CD4-positive, alpha-beta memory T cell (primary cell): Measurements from ENCODE around the gene MTCL1. TPM values are rescaled to one million over a fixed set of nuclear protein-coding genes. Genes with fewer than 3 reads are reported as not detected.
A peak's percentile ranks its signal among the peaks of the same experiment; 100 is the strongest.

ENCODE experiments used
- CTCF ChIA-PET: fragments of 350-600 bp; sonication (Branson Sonifier 250); formaldehyde crosslinking; loops from one replicate; lab custom pipeline; 2021; ENCODE audit warnings: inconsistent platforms; ENCODE audit not compliant: partially characterized antibody; lab: Charles Lee
- POLR2A ChIA-PET: fragments of 350-600 bp; sonication (Branson Sonifier 250); formaldehyde crosslinking; loops from one replicate; lab custom pipeline; 2021; ENCODE audit not compliant: partially characterized antibody; lab: Charles Lee
- DNase-seq, 5 donors: peaks; one replicate each; pipeline versions ENCODE4 v3.0.0 to v3.0.0-alpha.2; 2020 to 2022; ENCODE audit warnings: mixed read lengths in 1 of 5
- H3K27ac ChIP-seq: one replicate; pipeline ENCODE4 v1.7.0; 2013; ENCODE audit warnings: low read depth, low read length
- H3K27me3 ChIP-seq: 2 replicates; pipeline ENCODE4 v1.7.0; 2013; ENCODE audit warnings: mild to moderate bottlenecking, low read length, moderate library complexity; ENCODE audit not compliant: insufficient read depth
- H3K36me3 ChIP-seq: 2 replicates; pipeline ENCODE4 v1.7.0; 2013; ENCODE audit warnings: mild to moderate bottlenecking, low read length, moderate library complexity; ENCODE audit not compliant: insufficient read depth
- H3K4me1 ChIP-seq: 2 replicates; pipeline ENCODE4 v1.7.0; 2013; ENCODE audit warnings: mild to moderate bottlenecking, low read length, moderate library complexity; ENCODE audit not compliant: insufficient read depth
- H3K4me3 ChIP-seq, 2 donors: one replicate each; pipeline ENCODE4 v1.7.0; 2013; ENCODE audit warnings: low read length in 2 of 2, mild to moderate bottlenecking in 1 of 2
- H3K9me3 ChIP-seq, 2 donors: one replicate each; pipeline ENCODE4 v1.7.0; 2013; ENCODE audit warnings: low read length in 2 of 2, control low read depth in 1 of 2; ENCODE audit not compliant: control insufficient read depth in 1 of 2
- H3K27ac Mint-ChIP-seq, 7 donors: one replicate each; pipeline ENCODE4 v1.8.0; 2020 to 2021; ENCODE audit warnings: mixed read lengths in 7 of 7, mild to moderate bottlenecking in 6 of 7, inconsistent platforms in 3 of 7, moderate library complexity in 3 of 7
- H3K27me3 Mint-ChIP-seq, 2 donors: one replicate each; pipeline ENCODE4 v1.8.0; 2020 to 2021; ENCODE audit warnings: mixed read lengths in 2 of 2
- H3K36me3 Mint-ChIP-seq, 2 donors: one replicate each; pipeline ENCODE4 v1.8.0; 2020 to 2021; ENCODE audit warnings: mixed read lengths in 2 of 2, inconsistent platforms in 1 of 2, mild to moderate bottlenecking in 1 of 2
- H3K4me1 Mint-ChIP-seq, 4 donors: one replicate each; pipeline ENCODE4 v1.8.0; 2020 to 2021; ENCODE audit warnings: mixed read lengths in 4 of 4, mild to moderate bottlenecking in 1 of 4
- H3K4me3 Mint-ChIP-seq, 8 donors: one replicate each; pipeline ENCODE4 v1.8.0; 2020 to 2021; ENCODE audit warnings: mixed read lengths in 8 of 8, mild to moderate bottlenecking in 7 of 8, moderate library complexity in 6 of 8, inconsistent platforms in 3 of 8
- H3K9me3 Mint-ChIP-seq, 8 donors: one replicate each; pipeline ENCODE4 v1.8.0; 2020 to 2021; ENCODE audit warnings: mixed read lengths in 8 of 8, mild to moderate bottlenecking in 5 of 8, inconsistent platforms in 3 of 8, moderate library complexity in 1 of 8
- intact Hi-C: fragments of 100-400 bp; cut with micrococcal nuclease; formaldehyde crosslinking; loops from one replicate; pipeline ENCODE4 v1.15.1; 2023
- polyA plus RNA-seq, 2 donors: library from polyadenylated mRNA; unstranded; fragments of 300-500 nt; fragmentation: Illumina TruSeq; gene quantifications; one replicate each; pipeline ENCODE4 v1.2.3, GENCODE V29; 2021
- total RNA-seq, 2 experiments: library from RNA; stranded (reverse); gene quantifications; one replicate each; pipeline ENCODE4 v1.2.3, GENCODE V29; 2021

MTCL1 gene
- total RNA-seq (under 1 TPM; 0.29 to 0.36 TPM), polyA plus RNA-seq (not detected)

GRCh38 chr18:8705238-8705960 is at the start of gene MTCL1:
MTCL1 (plus strand) TSS chr18:8705556; CDS start chr18:8705661, 105 bp downstream.
- H3K4me1 Mint-ChIP-seq: peaks cover 10 to 35% (median 15%) of the 10 kb centered on the region in 4 donors
- H3K4me1 ChIP-seq: peaks cover 26% of the 10 kb centered on the region

DNA sequence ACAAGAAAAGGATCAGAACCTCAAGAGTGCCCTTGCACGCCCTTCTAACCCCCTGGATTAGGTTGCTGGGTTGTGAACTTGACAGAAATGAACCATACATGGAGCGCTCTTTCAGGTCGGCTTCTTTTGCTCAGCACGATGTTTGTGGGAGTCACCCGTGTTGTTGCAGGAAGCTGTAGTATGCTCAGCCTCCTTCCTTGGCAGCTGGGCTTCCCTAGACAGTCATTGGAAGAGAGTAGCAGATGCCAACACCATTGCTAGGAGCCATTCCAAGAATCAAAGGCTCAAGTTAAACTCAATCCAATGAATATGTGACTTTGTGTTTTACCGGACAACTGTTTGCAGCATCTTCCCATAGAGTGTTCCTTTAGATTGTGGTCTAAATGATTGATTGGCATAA is 49.1 kb upstream of the MTCL1 start:
- POLR2A ChIA-PET: no interaction called here
- DNase-seq: no peak
- no peaks in the 10 kb centered on the region for H3K4me1 ChIP-seq
- intact Hi-C loops: no loop called here
- H3K9me3 Mint-ChIP-seq: peaks cover 0 to under 1% (median 0%) of the 10 kb centered on the region in 8 donors
- no peaks in the 10 kb centered on the region for H3K27me3 ChIP-seq
- no peak overlapping the region for H3K4me3 ChIP-seq
- H3K36me3 ChIP-seq: no peaks in the 10 kb centered on the region
- no peaks in the 10 kb centered on the region for H3K9me3 ChIP-seq
- peaks cover 4 to 7% of the 10 kb centered on the region in 2 donors for H3K27me3 Mint-ChIP-seq
- H3K27ac ChIP-seq: no peak overlapping the region
- H3K36me3 Mint-ChIP-seq: no peaks in the 10 kb centered on the region
- CTCF ChIA-PET: interaction anchor here (0.7 to 5.7 kb wide), 4 partner anchors 31 to 944 kb away, joined by 3 to 65 read pairs (median 4); no protein-coding TSS in a partner anchor
- H3K4me3 Mint-ChIP-seq: no peak overlapping the region
- H3K27ac Mint-ChIP-seq: no peak overlapping the region
- H3K4me1 Mint-ChIP-seq: peaks cover 0 to 3% (median under 1%) of the 10 kb centered on the region in 4 donors

More at GRCh38 chr18:8705238-8705960, at the start of gene MTCL1:
- intact Hi-C loops: loop anchor here (2.0 to 10.0 kb wide), 5 partner anchors 97 to 1207 kb away; partner anchors contain the start of genes ANKRD12, PPP4R1, RAB12 and RALBP1
- no peaks in the 10 kb centered on the region for H3K9me3 ChIP-seq
- peaks cover 29% of the 10 kb centered on the region for H3K27me3 ChIP-seq
- Mint-ChIP-seq H3K36me3 (peaks cover 0 to 3% of the 10 kb centered on the region in 2 donors), H3K4me3 (peak within 1 kb of the TSS; percentile 87 to 96 (median 91)), H3K27ac (peak within 1 kb of the TSS in 4 of 7 donors; percentile 50 to 80 (median 72)), H3K9me3 (peaks cover 0 to 2% (median 0%) of the 10 kb centered on the region in 8 donors), H3K27me3 (peaks cover 33 to 54% of the 10 kb centered on the region in 2 donors)
- DNase-seq: peak in 3 of 5 donors; percentile 19 to 26 (median 19)
- H3K27ac ChIP-seq: peak within 1 kb of the TSS; percentile 48
- POLR2A ChIA-PET: interaction anchor here (0.8 to 1.4 kb wide), 2 partner anchors 10 to 37 kb away, joined by 3 read pairs; no protein-coding TSS in a partner anchor
- CTCF ChIA-PET: interaction anchor here (0.6 to 1.7 kb wide), 5 partner anchors 10 to 283 kb away, joined by 3 to 7 read pairs (median 3); no protein-coding TSS in a partner anchor
- peak within 1 kb of the TSS; percentile 54 to 73 for H3K4me3 ChIP-seq
- H3K36me3 ChIP-seq: no peaks in the 10 kb centered on the region

DNA sequence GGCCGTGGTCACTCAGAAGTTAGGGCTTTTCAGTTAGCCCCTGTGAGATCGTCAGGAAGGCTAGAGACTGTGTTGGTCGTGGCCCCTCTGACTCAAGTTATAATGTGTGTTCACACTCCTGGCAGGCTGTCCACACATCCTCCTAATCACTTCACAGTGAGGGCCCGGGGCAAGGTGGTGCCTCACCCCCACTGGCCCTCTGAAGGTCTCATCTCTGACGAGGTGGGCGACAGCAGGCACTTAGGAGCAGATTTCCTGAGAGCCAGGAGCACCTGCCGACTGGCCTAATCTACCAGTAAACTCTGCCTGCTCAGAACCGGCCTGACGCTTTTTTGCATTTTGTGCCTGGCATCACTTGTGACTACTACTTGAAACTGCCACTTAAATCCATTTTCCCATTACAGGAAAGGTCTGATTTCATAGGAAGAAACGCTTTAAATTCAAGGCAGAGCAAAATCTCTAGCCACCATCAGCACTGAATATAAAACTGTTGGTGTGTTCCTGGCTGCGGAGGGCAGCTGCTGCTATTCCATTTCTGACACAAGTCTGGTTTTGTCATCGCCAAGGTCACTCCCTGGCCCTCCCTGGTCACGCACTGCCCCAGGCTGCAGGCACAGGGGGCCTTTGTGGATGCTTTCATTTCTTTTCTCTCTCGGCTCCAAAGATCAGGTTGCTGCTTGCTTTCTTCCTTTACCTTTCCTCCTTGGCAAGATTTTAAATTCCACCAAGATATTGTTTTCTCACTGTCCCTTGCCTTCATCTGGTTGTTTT is 48.1 kb upstream of the MTCL1 start:
- ChIA-PET CTCF (interaction anchor here (5.7 kb wide), 1 partner anchor 331 kb away, joined by 65 read pairs; no protein-coding TSS in a partner anchor), POLR2A (no interaction called here)
- H3K27ac ChIP-seq: no peak overlapping the region
- Mint-ChIP-seq H3K27ac (no peak overlapping the region), H3K27me3 (peaks cover 4% of the 10 kb centered on the region in 2 donors), H3K4me1 (peaks cover 0 to 4% (median under 1%) of the 10 kb centered on the region in 4 donors), H3K36me3 (no peaks in the 10 kb centered on the region), H3K4me3 (no peak overlapping the region), H3K9me3 (no peaks in the 10 kb centered on the region)
- H3K27me3 ChIP-seq: peaks cover 4% of the 10 kb centered on the region
- H3K4me1 ChIP-seq: no peaks in the 10 kb centered on the region
- no peak for DNase-seq
- H3K9me3 ChIP-seq: no peaks in the 10 kb centered on the region
- no peak overlapping the region for H3K4me3 ChIP-seq
- intact Hi-C loops: no loop called here
- no peaks in the 10 kb centered on the region for H3K36me3 ChIP-seq

- intact Hi-C loops: no loop called here
- H3K4me1 ChIP-seq: no peaks in the 10 kb centered on the region
- no peak overlapping the region for H3K4me3 ChIP-seq
- Mint-ChIP-seq H3K36me3 (no peaks in the 10 kb centered on the region), H3K9me3 (no peaks in the 10 kb centered on the region), H3K4me3 (no peak overlapping the region), H3K4me1 (peaks cover 0 to 4% (median under 1%) of the 10 kb centered on the region in 4 donors), H3K27me3 (peaks cover 4 to 5% of the 10 kb centered on the region in 2 donors), H3K27ac (peak overlapping the region in 1 of 7 donors; percentile 39)
- POLR2A ChIA-PET: no interaction called here
- H3K9me3 ChIP-seq: no peaks in the 10 kb centered on the region
- CTCF ChIA-PET: interaction anchor here (3.0 kb wide), 1 partner anchor 330 kb away, joined by 10 read pairs; no protein-coding TSS in a partner anchor
- no peak overlapping the region for H3K27ac ChIP-seq
- no peak for DNase-seq
- peaks cover 4% of the 10 kb centered on the region for H3K27me3 ChIP-seq
- no peaks in the 10 kb centered on the region for H3K36me3 ChIP-seq
Observed at GRCh38 chr18:8657873-8658470, 47.4 kb upstream of the MTCL1 start.

DNA sequence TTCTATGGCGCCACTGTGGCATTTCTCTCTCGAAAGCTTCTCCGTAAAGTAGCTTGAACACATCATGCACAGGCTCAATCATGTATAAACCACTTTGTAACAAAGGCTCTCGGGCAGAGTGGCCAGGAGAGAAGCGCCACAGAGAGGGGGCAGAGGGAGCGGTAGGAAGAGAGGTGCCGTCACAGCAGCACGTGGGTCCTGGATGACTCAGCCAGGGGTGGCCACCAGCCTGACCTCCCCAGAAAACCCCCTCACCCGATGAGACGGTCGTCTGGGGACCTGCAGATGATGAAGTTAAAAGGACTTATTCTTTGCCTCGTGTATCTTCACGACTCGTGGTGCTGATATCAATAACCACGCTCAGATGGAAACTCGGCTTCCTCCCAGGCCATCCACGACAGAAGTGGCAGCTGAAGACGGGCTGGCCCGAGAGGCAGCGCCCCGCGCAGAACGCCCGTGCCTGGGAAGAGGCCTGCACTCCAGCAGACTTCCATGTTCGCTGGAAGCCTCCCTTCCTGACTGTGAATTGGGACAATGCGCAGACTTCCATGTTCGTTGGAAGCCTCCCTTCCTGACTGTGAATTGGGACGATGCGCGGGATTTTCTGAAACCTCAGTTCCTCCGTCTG is 46.4 kb upstream of the MTCL1 start:
- peaks cover 4% of the 10 kb centered on the region for H3K27me3 ChIP-seq
- H3K4me1 Mint-ChIP-seq: peaks cover 0 to 4% (median under 1%) of the 10 kb centered on the region in 4 donors
- H3K36me3 Mint-ChIP-seq: no peaks in the 10 kb centered on the region
- no peaks in the 10 kb centered on the region for H3K9me3 ChIP-seq
- H3K27me3 Mint-ChIP-seq: peaks cover 4 to 7% of the 10 kb centered on the region in 2 donors
- no peak overlapping the region for H3K4me3 ChIP-seq
- no peaks in the 10 kb centered on the region for H3K36me3 ChIP-seq
- no peak overlapping the region for H3K27ac ChIP-seq
- intact Hi-C loops: no loop called here
- ChIA-PET POLR2A (no interaction called here), CTCF (interaction anchor here (0.7 to 3.0 kb wide), 3 partner anchors 13 to 478 kb away, joined by 3 to 10 read pairs (median 5); no protein-coding TSS in a partner anchor)
- H3K4me1 ChIP-seq: no peaks in the 10 kb centered on the region
- H3K27ac Mint-ChIP-seq: no peak overlapping the region
- H3K9me3 Mint-ChIP-seq: no peaks in the 10 kb centered on the region
- H3K4me3 Mint-ChIP-seq: no peak overlapping the region
- no peak for DNase-seq

DNA sequence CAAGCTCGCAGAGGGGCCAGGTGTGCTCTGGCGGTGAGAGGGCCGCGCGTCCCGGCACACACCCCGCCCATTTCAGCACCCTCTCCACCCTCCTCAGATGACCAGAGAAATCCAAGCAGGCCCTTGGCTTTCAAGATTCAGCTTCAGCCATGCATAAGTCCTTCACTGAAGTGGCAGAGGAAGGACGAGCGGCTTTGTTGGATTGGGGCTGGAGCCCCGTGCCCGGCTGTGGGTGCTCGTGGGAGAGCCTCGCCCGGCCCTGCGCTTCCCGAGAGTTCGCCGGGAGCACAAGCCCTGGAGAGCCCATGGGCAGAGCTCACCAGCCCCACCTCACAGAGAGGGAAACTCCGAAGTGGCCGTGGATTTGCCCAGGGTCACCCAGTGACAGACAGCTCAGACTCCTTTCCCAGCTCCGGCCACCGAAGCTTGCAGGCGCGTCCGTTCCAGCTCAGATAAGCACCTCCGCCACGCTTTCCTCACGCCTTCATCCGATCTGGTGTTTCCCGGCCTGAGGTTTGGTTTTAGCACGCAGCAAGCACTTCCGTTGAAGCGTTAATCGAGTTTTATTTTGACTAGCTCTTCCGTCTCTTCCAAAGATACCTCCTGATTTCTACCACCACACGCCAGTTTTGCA is 45.6 kb upstream of the MTCL1 start:
- Histone ChIP-seq H3K36me3 (no peaks in the 10 kb centered on the region), H3K4me3 (no peak overlapping the region), H3K27ac (no peak overlapping the region), H3K27me3 (peaks cover 4% of the 10 kb centered on the region), H3K4me1 (no peaks in the 10 kb centered on the region), H3K9me3 (no peaks in the 10 kb centered on the region)
- H3K36me3 Mint-ChIP-seq: no peaks in the 10 kb centered on the region
- DNase-seq: no peak
- H3K27ac Mint-ChIP-seq: no peak overlapping the region
- H3K9me3 Mint-ChIP-seq: no peaks in the 10 kb centered on the region
- peaks cover 0 to 4% (median under 1%) of the 10 kb centered on the region in 4 donors for H3K4me1 Mint-ChIP-seq
- H3K27me3 Mint-ChIP-seq: peaks cover 4 to 8% of the 10 kb centered on the region in 2 donors
- ChIA-PET POLR2A (no interaction called here), CTCF (interaction anchor here (1.9 to 3.0 kb wide), 3 partner anchors 12 to 328 kb away, joined by 5 to 10 read pairs (median 5); no protein-coding TSS in a partner anchor)
- intact Hi-C loops: no loop called here
- H3K4me3 Mint-ChIP-seq: no peak overlapping the region
